GM23338 (cell line): ENCODE data around the gene EDN2. TPM values are rescaled to one million over a fixed set of nuclear protein-coding genes. Genes with fewer than 3 reads are reported as not detected.

Source experiments
- ATAC-seq: fragments of 200-7000 bp; cut with Tn5 transposase; 3 replicates; pipeline ENCODE4 v1.9.1; 2020
- DNase-seq: peaks from one replicate; pipeline ENCODE4 v3.0.0-alpha.2; 2015; ENCODE audit warnings: low spot score
- H2AFZ ChIP-seq: fragments of 200-600 bp; sonication (generic); 2 replicates; pipeline ENCODE4 v1.8.0; 2016; ENCODE audit warnings: antibody characterized with exemption, mild to moderate bottlenecking, moderate library complexity
- H3F3A ChIP-seq: fragments of 200-600 bp; sonication (generic); replicated peaks from 2 replicates; pipeline ENCODE4 v1.8.0; 2017; ENCODE audit warnings: antibody characterized with exemption, mixed run types, low read depth
- H3K27ac ChIP-seq: fragments of 200-600 bp; sonication (generic); 2 replicates; pipeline ENCODE4 v1.6.1; 2016; ENCODE audit warnings: low read depth
- H3K27me3 ChIP-seq: fragments of 200-600 bp; sonication (generic); 2 replicates; pipeline ENCODE4 v1.8.0; 2016; ENCODE audit warnings: mild to moderate bottlenecking, mixed run types, moderate library complexity; ENCODE audit not compliant: insufficient read depth
- H3K36me3 ChIP-seq: fragments of 200-600 bp; sonication (generic); 2 replicates; pipeline ENCODE4 v1.8.0; 2016; ENCODE audit warnings: mild to moderate bottlenecking; ENCODE audit not compliant: insufficient read depth
- H3K4me1 ChIP-seq: fragments of 200-600 bp; sonication (generic); 2 replicates; pipeline ENCODE4 v1.8.0; 2016; ENCODE audit warnings: mild to moderate bottlenecking, moderate library complexity; ENCODE audit not compliant: insufficient read depth
- H3K4me2 ChIP-seq: fragments of 200-600 bp; sonication (generic); 2 replicates; pipeline ENCODE4 v1.7.1; 2017; ENCODE audit warnings: mixed run types
- H3K4me3 ChIP-seq: fragments of 200-600 bp; sonication (generic); 2 replicates; pipeline ENCODE4 v1.6.1; 2016; ENCODE audit warnings: mixed run types
- H3K79me2 ChIP-seq: fragments of 200-600 bp; sonication (generic); replicated peaks from 2 replicates; pipeline ENCODE4 v1.8.0; 2017; ENCODE audit warnings: mild to moderate bottlenecking; ENCODE audit not compliant: insufficient read depth
- H3K9me2 ChIP-seq: fragments of 200-600 bp; sonication (generic); 2 replicates; pipeline ENCODE4 v1.8.0; 2017; ENCODE audit not compliant: insufficient read depth
- H4K20me1 ChIP-seq: fragments of 200-600 bp; sonication (generic); replicated peaks from 2 replicates; pipeline ENCODE4 v1.8.0; 2017; ENCODE audit warnings: mild to moderate bottlenecking; ENCODE audit not compliant: insufficient read depth
- H3K27ac Mint-ChIP-seq: 2 replicates; pipeline ENCODE4 v1.8.0; 2020; ENCODE audit warnings: inconsistent platforms, mild to moderate bottlenecking, moderate library complexity, mixed read lengths
- H3K27me3 Mint-ChIP-seq: 3 replicates; pipeline ENCODE4 v1.8.0; 2022; ENCODE audit warnings: low read depth, mild to moderate bottlenecking, moderate library complexity, mixed read lengths, inconsistent platforms; ENCODE audit not compliant: insufficient read depth, poor library complexity
- H3K36me3 Mint-ChIP-seq: 3 replicates; pipeline ENCODE4 v1.8.0; 2021; ENCODE audit warnings: low read depth, mild to moderate bottlenecking, inconsistent platforms, moderate library complexity, mixed read lengths
- H3K4me1 Mint-ChIP-seq: 3 replicates; pipeline ENCODE4 v1.8.0; 2020; ENCODE audit warnings: mild to moderate bottlenecking, inconsistent platforms, mixed read lengths
- H3K4me3 Mint-ChIP-seq: 3 replicates; pipeline ENCODE4 v1.8.0; 2021; ENCODE audit warnings: moderate library complexity, mild to moderate bottlenecking, inconsistent platforms, mixed read lengths
- H3K9me3 Mint-ChIP-seq: 3 replicates; pipeline ENCODE4 v1.8.0; 2020; ENCODE audit warnings: moderate library complexity, mild to moderate bottlenecking, inconsistent platforms, mixed read lengths
- CREB1 ChIP-seq: fragments of 250-450 bp; sonication (Bioruptor Pico); IDR thresholded peaks from 2 replicates; pipeline ENCODE4 v1.5.0; 2020; ENCODE audit warnings: low read depth, mild to moderate bottlenecking, moderate library complexity
- CTCF ChIP-seq, 2 experiments: fragments of 200-600 bp in 1 of 2; sonication (generic) in 1 of 2; conservative IDR thresholded peaks; 2 replicates each; pipeline versions ENCODE4 v1.5.1 to v1.6.1; 2016 to 2017; ENCODE audit warnings: antibody characterized with exemption in 2 of 2, low read depth in 2 of 2, mild to moderate bottlenecking in 2 of 2, moderate library complexity in 1 of 2
- EZH2 ChIP-seq: fragments of 200-600 bp; sonication (generic); IDR thresholded peaks from one replicate; pipeline ENCODE4 v1.8.0; 2017; ENCODE audit warnings: antibody characterized with exemption, mild to moderate bottlenecking, low read depth; ENCODE audit not compliant: unreplicated experiment
- EZH2phosphoT487 ChIP-seq: fragments of 200-600 bp; sonication (generic); IDR thresholded peaks from one replicate; pipeline ENCODE4 v1.8.1; 2018; ENCODE audit warnings: antibody characterized with exemption; ENCODE audit not compliant: unreplicated experiment
- JUNB ChIP-seq: IDR thresholded peaks from one replicate; pipeline ENCODE4 v1.6.1; 2016; ENCODE audit warnings: antibody characterized with exemption; ENCODE audit not compliant: unreplicated experiment
- NANOG ChIP-seq: IDR thresholded peaks from 2 replicates; pipeline ENCODE4 v1.6.1; 2016; ENCODE audit warnings: antibody characterized with exemption, borderline replicate concordance
- STAT1 ChIP-seq: IDR thresholded peaks from one replicate; pipeline ENCODE4 v1.6.1; 2016; ENCODE audit warnings: antibody characterized with exemption; ENCODE audit not compliant: unreplicated experiment
- ZNF114 ChIP-seq: fragments of 250-450 bp; sonication (Bioruptor Pico); IDR thresholded peaks from 2 replicates; pipeline ENCODE4 v1.5.0; 2020; ENCODE audit warnings: mild to moderate bottlenecking, moderate library complexity
- ZNF331 ChIP-seq: fragments of 250-450 bp; sonication (Bioruptor Pico); IDR thresholded peaks from 2 replicates; pipeline ENCODE4 v1.5.0; 2020; ENCODE audit warnings: low read depth, mild to moderate bottlenecking, moderate library complexity
- ZNF462 ChIP-seq: fragments of 250-450 bp; sonication (Bioruptor Pico); IDR thresholded peaks from 2 replicates; pipeline ENCODE4 v1.5.0; 2020; ENCODE audit warnings: mild to moderate bottlenecking, moderate library complexity
- polyA plus RNA-seq: library from polyadenylated mRNA; unstranded; fragments of >200 nt; fragmentation: Nextera tagmentation; extraction: Ambion mirVana; gene quantifications from 2 replicates; pipeline ENCODE4 v1.2.1, GENCODE V29; 2016
- total RNA-seq: library from RNA; depleted of rRNA; stranded (reverse); fragments of >200 nt; shearing (Covaris generic); gene quantifications from 2 replicates; pipeline ENCODE4 v1.2.3, GENCODE V29; 2014
- TF ChIP-seq, protein P1 (sequence below): IDR thresholded peaks from 2 replicates; pipeline ENCODE4 v1.6.1; 2016; ENCODE audit warnings: antibody characterized with exemption

Gene EDN2
- total and polyA plus RNA-seq, 2 experiments from 2014 or later: not detected

DNA sequence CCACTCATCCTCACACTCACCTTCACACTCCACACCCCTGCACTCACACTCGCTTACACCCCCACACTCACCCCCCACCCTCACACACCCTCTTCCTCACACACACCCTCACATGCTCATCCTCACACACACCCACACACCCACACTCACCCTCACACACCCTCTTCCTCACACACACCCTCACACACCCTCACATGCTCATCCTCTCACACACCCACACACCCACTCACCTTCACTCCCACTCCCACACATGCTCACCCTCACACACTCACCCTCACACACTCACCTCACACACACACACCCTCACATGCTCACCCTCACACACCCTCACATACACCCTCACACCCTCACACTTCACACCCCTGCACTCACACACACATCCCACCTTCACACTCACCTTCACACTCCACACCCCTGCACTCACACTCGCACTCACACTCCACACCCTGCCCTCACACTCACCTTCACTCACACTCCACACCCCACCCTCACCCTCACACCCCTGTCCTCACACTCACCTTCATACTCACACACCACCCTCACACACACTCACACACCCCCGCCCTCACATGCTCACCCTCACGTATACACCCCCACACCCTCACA lies 42.6 kb upstream of the EDN2 start:
- Mint-ChIP-seq H3K4me3 (no peak overlapping the region), H3K36me3 (peaks cover 11% of the 10 kb centered on the region; the same call in 2 of the 3 replicates), H3K4me1 (peaks cover 3% of the 10 kb centered on the region; the same call in 1 of the 3 replicates), H3K27me3 (peaks cover 10% of the 10 kb centered on the region), H3K27ac (no peak overlapping the region), H3K9me3 (peaks cover 34% of the 10 kb centered on the region)
- TF ChIP-seq EZH2phosphoT487 (no peak), NANOG (no peak), ZNF331 (CRISPR knock-in tag) (no peak)
- ATAC-seq: no peak
- Histone ChIP-seq H3K4me2 (no peak overlapping the region), H3K27me3 (no peaks in the 10 kb centered on the region), H4K20me1 (no peaks in the 10 kb centered on the region), H3K79me2 (no peaks in the 10 kb centered on the region), H2AFZ (no peak overlapping the region), H3K27ac (no peak overlapping the region), H3K9me2 (no peaks in the 10 kb centered on the region), H3K4me1 (no peaks in the 10 kb centered on the region), H3K36me3 (no peaks in the 10 kb centered on the region), H3K4me3 (no peak overlapping the region), H3F3A (no peaks in the 10 kb centered on the region)
- DNase-seq: no peak

DNA sequence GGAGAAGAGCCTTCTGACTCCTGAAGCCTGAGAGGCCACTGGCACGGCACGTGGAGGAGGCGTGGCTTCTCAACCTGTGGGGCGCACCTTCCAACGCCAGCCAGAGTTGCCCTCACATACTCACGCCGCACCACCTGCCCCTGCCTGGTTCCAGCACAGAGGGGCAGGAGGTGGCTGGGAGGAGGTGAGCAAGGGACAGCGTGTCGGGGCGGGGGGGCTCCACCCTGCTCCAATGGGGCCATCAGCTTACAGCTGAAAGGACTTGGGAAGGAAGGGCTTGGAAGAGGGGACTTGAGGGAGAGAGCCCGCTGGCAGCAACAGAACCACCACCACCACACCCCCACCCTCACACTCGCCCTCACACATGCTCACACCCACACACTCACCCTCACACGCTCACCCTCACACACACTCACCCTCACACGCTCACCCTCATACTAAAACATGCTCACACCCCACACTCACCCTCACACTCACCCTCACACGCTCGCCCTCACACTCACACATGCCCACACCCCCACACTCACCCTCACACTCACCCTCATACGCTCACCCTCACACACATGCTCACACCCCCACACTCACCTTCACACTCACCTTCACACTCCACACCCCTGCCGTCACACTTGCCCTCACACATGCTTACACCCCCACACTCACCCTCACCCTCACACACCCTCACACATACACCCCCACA lies 41.6 kb upstream of the EDN2 start:
- peaks cover 14% of the 10 kb centered on the region for H3K27me3 Mint-ChIP-seq
- H3K79me2 ChIP-seq: no peaks in the 10 kb centered on the region
- no peak overlapping the region for H3K27ac ChIP-seq
- H3K4me3 ChIP-seq: no peak overlapping the region
- no peaks in the 10 kb centered on the region for H3K4me1 ChIP-seq
- H3K4me1 Mint-ChIP-seq: peaks cover 6% of the 10 kb centered on the region; the same call in 2 of the 3 replicates
- no peak for ATAC-seq
- H3K9me2 ChIP-seq: no peaks in the 10 kb centered on the region
- H2AFZ ChIP-seq: no peak overlapping the region
- no peak overlapping the region for H3K27ac Mint-ChIP-seq
- no peak overlapping the region for H3K4me3 Mint-ChIP-seq
- H4K20me1 ChIP-seq: no peaks in the 10 kb centered on the region
- H3K36me3 Mint-ChIP-seq: peaks cover 9% of the 10 kb centered on the region; the same call in 2 of the 3 replicates
- H3K36me3 ChIP-seq: no peaks in the 10 kb centered on the region
- DNase-seq: no peak
- H3F3A ChIP-seq: no peaks in the 10 kb centered on the region
- H3K27me3 ChIP-seq: no peaks in the 10 kb centered on the region
- H3K4me2 ChIP-seq: no peak overlapping the region
- H3K9me3 Mint-ChIP-seq: peaks cover 28% of the 10 kb centered on the region
- TF ChIP-seq CTCF (conservative IDR thresholded peaks at IDR 0.05; ENCODE audit: low read depth in 2 of 2) (no peak), JUNB (no peak), CREB1 (CRISPR knock-in tag) (no peak), ZNF114 (CRISPR knock-in tag) (no peak), EZH2 (no peak), ZNF462 (no peak), NANOG (no peak), STAT1 (no peak), EZH2phosphoT487 (no peak)
- TF ChIP-seq, protein P1, sequence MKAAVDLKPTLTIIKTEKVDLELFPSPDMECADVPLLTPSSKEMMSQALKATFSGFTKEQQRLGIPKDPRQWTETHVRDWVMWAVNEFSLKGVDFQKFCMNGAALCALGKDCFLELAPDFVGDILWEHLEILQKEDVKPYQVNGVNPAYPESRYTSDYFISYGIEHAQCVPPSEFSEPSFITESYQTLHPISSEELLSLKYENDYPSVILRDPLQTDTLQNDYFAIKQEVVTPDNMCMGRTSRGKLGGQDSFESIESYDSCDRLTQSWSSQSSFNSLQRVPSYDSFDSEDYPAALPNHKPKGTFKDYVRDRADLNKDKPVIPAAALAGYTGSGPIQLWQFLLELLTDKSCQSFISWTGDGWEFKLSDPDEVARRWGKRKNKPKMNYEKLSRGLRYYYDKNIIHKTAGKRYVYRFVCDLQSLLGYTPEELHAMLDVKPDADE: no peak
